ENCODE data around the gene SUN2.
"Not testable (repeated sequence)": the region's sequence is repeated elsewhere in the genome, so short reads cannot be mapped to it uniquely, and the experiment has no call there.

SUN2 gene

GRCh38 chr22:38755911-38756532 lies at the start of gene SUN2:
TSS of gene SUN2 (minus strand) at chr22:38755998. CDS start at chr22:38752628, 3,370 bp downstream.
- TF ChIP-seq ZFX (IDR thresholded peaks at IDR 0.05) (peak; percentile 60; the same call in 1 of the 2 replicates), CTCF (conservative IDR thresholded peaks at IDR 0.05) (no peak)

GRCh38 chr22:38805041-38805593 lies 49.3 kb upstream of the SUN2 start:
- not testable (repeated sequence) for H3K27ac ChIP-seq

More at GRCh38 chr22:38755911-38756532, at the start of gene SUN2:
- peak within 1 kb of the TSS; percentile 94 for H3K27ac ChIP-seq

GRCh38 chr22:38802671-38803121 lies 46.9 kb upstream of the SUN2 start:
- no peak for TF ChIP-seq CTCF (conservative IDR thresholded peaks at IDR 0.05)
- TF ChIP-seq ZFX (IDR thresholded peaks at IDR 0.05) = no peak
- no peak overlapping the region for H3K27ac ChIP-seq

GRCh38 chr22:38799265-38800002 lies 43.6 kb upstream of the SUN2 start:
- H3K27ac ChIP-seq = no peak overlapping the region
- no peak for TF ChIP-seq CTCF (conservative IDR thresholded peaks at IDR 0.05)
- TF ChIP-seq ZFX (IDR thresholded peaks at IDR 0.05) = no peak

- H3K27ac ChIP-seq = no peak overlapping the region
- TF ChIP-seq ZFX (IDR thresholded peaks at IDR 0.05) (no peak), CTCF (conservative IDR thresholded peaks at IDR 0.05) (no peak)
These were observed 42.7 kb upstream of the SUN2 start for GRCh38 chr22:38798496-38798895.

- TF ChIP-seq ZFX (IDR thresholded peaks at IDR 0.05) = no peak
These were observed 40.6 kb upstream of the SUN2 start for GRCh38 chr22:38796262-38796957.

GRCh38 chr22:38795569-38795968 lies 39.8 kb upstream of the SUN2 start:
- no peak overlapping the region for H3K27ac ChIP-seq
- TF ChIP-seq CTCF (conservative IDR thresholded peaks at IDR 0.05) (no peak), ZFX (IDR thresholded peaks at IDR 0.05) (no peak)

More at GRCh38 chr22:38796262-38796957, 40.6 kb upstream of the SUN2 start:
- H3K27ac ChIP-seq = no peak overlapping the region

Data from C4-2B (cell line).